ENCODE results near the gene KBTBD12.

Gene KBTBD12

GRCh38 chr3:127984241-127984975, 69.4 kb downstream of the KBTBD12 start:
- Histone ChIP-seq H3K27me3 (no peaks in the 10 kb centered on the region), H3K4me3 (no peak overlapping the region), H3K36me3 (no peaks in the 10 kb centered on the region), H3K4me1 (no peaks in the 10 kb centered on the region), H3K27ac (no peak overlapping the region), H3K9me3 (no peaks in the 10 kb centered on the region)
- intact Hi-C loops (cut with DNase I; ENCODE audit: low total_unique reads): no loop called here
- DNase-seq: no peak
- no peak for TF ChIP-seq CTCF (IDR thresholded peaks at IDR 0.05)

- Histone ChIP-seq H3K36me3 (no peaks in the 10 kb centered on the region), H3K27me3 (no peaks in the 10 kb centered on the region), H3K27ac (no peak overlapping the region), H3K4me3 (no peak overlapping the region), H3K4me1 (no peaks in the 10 kb centered on the region), H3K9me3 (no peaks in the 10 kb centered on the region)
- intact Hi-C loops (cut with DNase I; ENCODE audit: low total_unique reads): no loop called here
- no peak for DNase-seq
- no peak for TF ChIP-seq CTCF (IDR thresholded peaks at IDR 0.05)
These were observed 70.2 kb downstream of the KBTBD12 start for GRCh38 chr3:127985216-127985615.

DNA sequence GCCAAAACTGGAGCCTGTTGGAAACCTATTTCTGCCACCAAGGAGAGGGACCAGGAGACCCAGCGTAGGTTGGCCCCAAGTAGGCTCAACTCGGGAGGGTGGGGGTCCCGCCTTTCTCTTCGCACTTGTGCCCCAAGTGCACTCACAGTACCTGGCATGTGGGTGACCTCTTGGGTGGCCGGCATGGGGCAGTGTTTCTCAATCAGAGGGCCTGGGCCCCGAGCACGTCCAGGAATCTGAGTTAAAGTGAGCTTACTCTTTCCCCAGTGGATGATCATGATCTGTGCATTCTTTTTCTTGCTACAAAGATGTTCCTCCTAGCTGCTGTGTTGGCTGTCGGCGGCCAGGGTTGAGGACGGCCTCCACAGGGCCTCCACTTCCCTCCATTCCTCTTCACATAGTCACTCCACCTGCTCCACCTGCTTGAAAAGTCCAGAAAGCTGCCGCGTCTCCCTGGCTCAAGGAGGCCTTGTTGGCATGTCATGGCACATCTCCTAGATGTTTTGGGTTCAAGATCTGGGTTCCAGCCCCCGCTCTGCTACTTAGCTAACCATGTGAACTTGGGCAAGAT, 70.7 kb downstream of the KBTBD12 start:
- TF ChIP-seq CTCF (IDR thresholded peaks at IDR 0.05): no peak
- Histone ChIP-seq H3K9me3 (no peaks in the 10 kb centered on the region), H3K27ac (no peak overlapping the region), H3K36me3 (no peaks in the 10 kb centered on the region), H3K27me3 (no peaks in the 10 kb centered on the region), H3K4me3 (no peak overlapping the region), H3K4me1 (no peaks in the 10 kb centered on the region)
- intact Hi-C loops (cut with DNase I; ENCODE audit: low total_unique reads): no loop called here
- DNase-seq: no peak

- intact Hi-C loops (cut with DNase I; ENCODE audit: low total_unique reads): no loop called here
- DNase-seq: no peak
- Histone ChIP-seq H3K4me1 (no peaks in the 10 kb centered on the region), H3K36me3 (no peaks in the 10 kb centered on the region), H3K4me3 (no peak overlapping the region), H3K27ac (no peak overlapping the region), H3K27me3 (no peaks in the 10 kb centered on the region), H3K9me3 (no peaks in the 10 kb centered on the region)
- TF ChIP-seq CTCF (IDR thresholded peaks at IDR 0.05): no peak
These were observed 71.8 kb downstream of the KBTBD12 start for GRCh38 chr3:127986803-127987202.

- Histone ChIP-seq H3K27me3 (no peaks in the 10 kb centered on the region), H3K4me3 (no peak overlapping the region), H3K4me1 (no peaks in the 10 kb centered on the region), H3K9me3 (no peaks in the 10 kb centered on the region), H3K36me3 (no peaks in the 10 kb centered on the region), H3K27ac (no peak overlapping the region)
- DNase-seq: no peak
- TF ChIP-seq CTCF (IDR thresholded peaks at IDR 0.05): no peak
- intact Hi-C loops (cut with DNase I; ENCODE audit: low total_unique reads): no loop called here
These were observed 72.4 kb downstream of the KBTBD12 start for GRCh38 chr3:127987309-127987995.
